Panc1 (cell line): ENCODE results near the gene UPK3BL1. TPM values are rescaled to one million over a fixed set of nuclear protein-coding genes. Genes with fewer than 3 reads are reported as not detected.
"Not testable (repeated sequence)": the region's sequence is repeated elsewhere in the genome, so short reads cannot be mapped to it uniquely, and the experiment has no call there.

Experiments
- ATAC-seq: fragments of 200-7000 bp; cut with Tn5 transposase; 2 replicates; pipeline ENCODE4 v1.9.1; 2020; ENCODE audit warnings: mild to moderate bottlenecking, moderate library complexity
- Bru-seq: library from RNA; stranded (reverse); fragments of 400-500 nt; gene quantifications from one replicate; lab custom pipeline; 2021; lab: Mats Ljungman, UMichigan
- BruChase-seq, 2 experiments: library from RNA; stranded (reverse); fragments of 400-500 nt; gene quantifications; one replicate each; lab custom pipeline; 2021; lab: Mats Ljungman, UMichigan
- BruUV-seq: library from RNA; stranded (reverse); fragments of 400-500 nt; replicated peaks from 2 replicates; lab custom pipeline; 2021; lab: Mats Ljungman, UMichigan
- CTCF ChIA-PET: fragments of 300-600 bp; sonication (Branson Sonifier 250); formaldehyde crosslinking; loops from one replicate; lab custom pipeline; 2022; ENCODE audit warnings: antibody characterized with exemption; lab: Charles Lee
- POLR2A ChIA-PET: fragments of 300-600 bp; sonication (Branson Sonifier 250); formaldehyde crosslinking; loops from one replicate; lab custom pipeline; 2022; ENCODE audit warnings: antibody characterized with exemption; lab: Charles Lee
- DNase-seq: peaks from one replicate; pipeline ENCODE4 v3.0.0-alpha.2; 2010; ENCODE audit warnings: low read depth, low spot score
- H3K27ac ChIP-seq: 2 replicates; pipeline ENCODE4 v1.5.1; 2011; ENCODE audit warnings: mild to moderate bottlenecking, low read length, inconsistent platforms
- H3K27me3 ChIP-seq: fragments of 200-500 bp; sonication (Bioruptor generic); 2 replicates; pipeline ENCODE4 v1.6.0; 2014; ENCODE audit warnings: low read length, inconsistent platforms; ENCODE audit not compliant: control insufficient read depth, insufficient read depth
- H3K36me3 ChIP-seq: fragments of 200-500 bp; sonication (Bioruptor generic); 2 replicates; pipeline ENCODE4 v1.5.1; 2014; ENCODE audit warnings: inconsistent platforms, mild to moderate bottlenecking, low read length, moderate library complexity; ENCODE audit not compliant: control insufficient read depth, insufficient read depth
- H3K4me1 ChIP-seq: 2 replicates; pipeline ENCODE4 v1.5.1; 2011; ENCODE audit warnings: inconsistent platforms, mild to moderate bottlenecking, low read length, moderate library complexity; ENCODE audit not compliant: control insufficient read depth, insufficient read depth
- H3K4me3 ChIP-seq, 2 experiments: 2 replicates each; pipeline ENCODE4 v1.5.1; 2011 to 2012; ENCODE audit warnings: low read depth in 2 of 2, low read length in 2 of 2, mild to moderate bottlenecking in 2 of 2, inconsistent platforms in 1 of 2, moderate library complexity in 1 of 2
- H3K9me3 ChIP-seq: fragments of 200-500 bp; sonication (Bioruptor generic); 2 replicates; pipeline ENCODE4 v1.5.1; 2014; ENCODE audit warnings: low read depth, mild to moderate bottlenecking, inconsistent platforms, low read length, moderate library complexity; ENCODE audit not compliant: control insufficient read depth, insufficient read depth
- in situ Hi-C: cut with HindIII; loops from 2 replicates; pipeline ENCODE4 v1.10.0; 2016; ENCODE audit warnings: low sequenced_read_pairs, low pct_unique_long_range_greater_than_20kb
- intact Hi-C: fragments of 100-400 bp; cut with micrococcal nuclease; formaldehyde crosslinking; loops from one replicate; pipeline ENCODE4 v1.10.0; 2022; ENCODE audit not compliant: unreplicated experiment
- long read RNA-seq: library from polyadenylated mRNA; unstranded; transcript quantifications from one replicate; pipeline ENCODE4 v2.0.0, GENCODE V29; 2021; ENCODE audit not compliant: unreplicated experiment
- polyA plus RNA-seq: library from polyadenylated mRNA; unstranded; fragments of >200 nt; gene quantifications from one replicate; pipeline ENCODE4 v1.2.1, GENCODE V29; 2012; ENCODE audit warnings: missing spikeins; ENCODE audit not compliant: insufficient read length
- total RNA-seq: library from RNA; stranded (reverse); gene quantifications from one replicate; pipeline ENCODE4 v1.2.1, GENCODE V29; 2021; ENCODE audit not compliant: unreplicated experiment

UPK3BL1 gene
- total RNA-seq (23.1 TPM), Bru-seq, nascent RNA (percentile 65 among the genes with signal in this experiment), BruChase-seq, experiment 1, labeled RNA remaining after a 2-hour chase (percentile 84 among the genes with signal in this experiment), BruChase-seq, experiment 2, labeled RNA remaining after a 6-hour chase (percentile 88 among the genes with signal in this experiment)
- 7.6 TPM for polyA plus RNA-seq
- long read RNA-seq, partial matches to known transcripts, result 0 of 3 reads
- long read RNA-seq, other reads (novel, unspliced or antisense), result 0 of 3 reads

GRCh38 chr7:102642691-102643090 lies at the start of gene UPK3BL1:
TSS of gene UPK3BL1 (minus strand) at chr7:102642791. CDS start at chr7:102642741, 50 bp downstream.
- intact Hi-C loops, H3K36me3 ChIP-seq, H3K9me3 ChIP-seq, BruUV-seq, H3K27me3 ChIP-seq, POLR2A ChIA-PET, DNase-seq, H3K4me1 ChIP-seq, H3K27ac ChIP-seq, in situ Hi-C loops, CTCF ChIA-PET, H3K4me3 ChIP-seq: not testable (repeated sequence)
- peak; percentile 16; the same call in 1 of the 2 replicates for ATAC-seq

DNA sequence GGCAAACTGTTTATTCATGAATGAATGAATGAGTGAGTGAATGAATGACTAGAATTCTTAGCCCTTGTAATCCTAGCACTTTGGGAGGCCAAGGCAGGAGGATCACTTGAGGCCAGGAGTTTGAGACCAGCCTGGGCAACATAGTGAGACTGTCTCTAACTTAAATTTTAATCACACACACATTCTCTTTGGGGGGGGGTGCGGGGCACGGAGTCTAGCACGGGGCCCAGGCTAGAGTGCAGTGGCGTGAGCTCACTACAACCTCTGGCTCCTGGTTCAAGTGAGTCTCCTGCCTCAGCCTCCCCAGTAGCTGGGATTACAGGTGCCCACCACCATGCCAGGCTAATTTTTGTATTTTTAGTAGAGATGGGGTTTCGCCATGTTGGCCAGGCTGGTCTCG lies 48.0 kb upstream of the UPK3BL1 start:
- intact Hi-C loops, result not testable (repeated sequence)

GRCh38 chr7:102689436-102690282 lies 47.1 kb upstream of the UPK3BL1 start:
- not testable (repeated sequence) for H3K27ac ChIP-seq

More for the DNA sequence above, 48.0 kb upstream of the UPK3BL1 start:
- H3K4me1 ChIP-seq, ATAC-seq, CTCF ChIA-PET, H3K4me3 ChIP-seq, H3K27ac ChIP-seq, H3K36me3 ChIP-seq, H3K9me3 ChIP-seq, H3K27me3 ChIP-seq, BruUV-seq, POLR2A ChIA-PET, in situ Hi-C loops, DNase-seq: not testable (repeated sequence)

DNA sequence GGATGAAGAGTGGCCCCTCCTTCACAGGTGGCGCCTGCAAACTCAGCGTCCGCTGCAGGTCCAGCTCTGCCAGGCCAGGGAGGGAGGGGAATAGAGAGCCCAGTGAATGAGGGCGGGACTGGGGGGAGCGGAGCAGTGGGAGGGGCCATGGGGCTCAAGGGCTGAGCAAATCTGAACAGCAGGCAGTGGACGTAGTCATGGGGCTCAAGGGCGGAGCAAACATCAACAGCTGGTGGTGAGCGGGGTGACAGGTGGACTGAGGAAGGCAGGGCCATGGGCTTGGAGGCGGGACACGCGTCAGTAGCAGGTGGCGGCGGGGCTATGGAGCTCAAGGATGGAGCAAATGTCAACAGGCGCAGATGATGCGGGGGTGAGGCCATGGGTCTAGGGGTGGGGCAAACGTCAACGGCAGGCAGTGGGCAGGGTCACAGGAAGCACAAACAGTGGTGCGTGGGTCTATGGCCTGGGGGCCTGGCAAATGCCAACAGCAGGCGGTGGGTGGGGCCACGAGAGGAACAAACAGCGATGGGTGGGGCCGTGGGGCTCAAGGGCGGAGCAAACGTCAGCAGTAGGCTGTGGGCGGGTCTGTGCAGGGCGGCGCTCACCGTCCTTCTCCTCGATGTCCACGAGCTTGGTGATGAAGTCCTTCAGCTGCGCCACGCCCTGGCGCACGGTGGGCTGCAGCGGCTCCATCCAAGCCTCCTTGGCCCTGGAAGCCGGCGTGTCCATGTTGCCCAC lies 45.9 kb upstream of the UPK3BL1 start:
- H3K27me3 ChIP-seq, H3K4me1 ChIP-seq, H3K9me3 ChIP-seq, BruUV-seq, H3K36me3 ChIP-seq, H3K27ac ChIP-seq, POLR2A ChIA-PET, CTCF ChIA-PET, H3K4me3 ChIP-seq, intact Hi-C loops, DNase-seq, in situ Hi-C loops: not testable (repeated sequence)
- peak; percentile 87 for ATAC-seq

More at GRCh38 chr7:102689436-102690282, 47.1 kb upstream of the UPK3BL1 start:
- peak; percentile 4; the same call in 1 of the 2 replicates for ATAC-seq
- DNase-seq, H3K4me1 ChIP-seq, CTCF ChIA-PET, BruUV-seq, H3K36me3 ChIP-seq, POLR2A ChIA-PET, H3K4me3 ChIP-seq, H3K9me3 ChIP-seq, intact Hi-C loops, in situ Hi-C loops, H3K27me3 ChIP-seq: not testable (repeated sequence)

- H3K27ac ChIP-seq, in situ Hi-C loops, H3K36me3 ChIP-seq, H3K4me1 ChIP-seq, H3K4me3 ChIP-seq, H3K9me3 ChIP-seq, H3K27me3 ChIP-seq, ATAC-seq, POLR2A ChIA-PET, DNase-seq, BruUV-seq, intact Hi-C loops, CTCF ChIA-PET: not testable (repeated sequence)
These were observed 40.0 kb upstream of the UPK3BL1 start for GRCh38 chr7:102682560-102682959.

- H3K4me1 ChIP-seq, H3K27ac ChIP-seq, H3K27me3 ChIP-seq, POLR2A ChIA-PET, ATAC-seq, in situ Hi-C loops, H3K9me3 ChIP-seq, H3K4me3 ChIP-seq, BruUV-seq, intact Hi-C loops, CTCF ChIA-PET, H3K36me3 ChIP-seq, DNase-seq: not testable (repeated sequence)
These were observed 38.2 kb upstream of the UPK3BL1 start for GRCh38 chr7:102680780-102681179.

DNA sequence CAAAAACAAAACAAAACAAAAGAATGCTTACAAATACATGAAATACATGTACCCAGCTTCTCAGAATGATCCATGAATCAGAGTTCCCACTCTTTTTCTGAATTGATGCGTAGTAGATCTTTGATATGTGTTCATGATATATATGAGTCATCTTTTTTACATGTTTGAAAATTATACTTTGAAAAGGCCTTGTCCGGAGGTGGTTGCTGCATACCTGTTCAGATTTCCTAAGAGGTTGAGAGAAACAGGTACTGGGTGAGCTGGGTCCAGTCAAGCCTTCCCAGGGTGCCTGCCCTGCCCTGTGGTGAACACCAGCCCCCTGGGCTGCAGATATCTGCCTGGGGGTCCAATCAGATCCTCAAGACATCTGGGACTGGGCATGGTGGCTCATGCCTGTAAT lies 33.0 kb upstream of the UPK3BL1 start:
- H3K27me3 ChIP-seq, DNase-seq, intact Hi-C loops, BruUV-seq, H3K27ac ChIP-seq, H3K36me3 ChIP-seq, H3K4me3 ChIP-seq, ATAC-seq, in situ Hi-C loops, POLR2A ChIA-PET, CTCF ChIA-PET, H3K4me1 ChIP-seq, H3K9me3 ChIP-seq: not testable (repeated sequence)
